GM08714 (cell line): Measurements from ENCODE around the gene IL1RN.
A peak's percentile ranks its signal among the peaks of the same experiment; 100 is the strongest.

ENCODE experiments used
- H3K4me3 ChIP-seq: fragments of 200-500 bp; sonication (Bioruptor generic); 2 replicates; pipeline ENCODE4 v1.5.1; 2014; ENCODE audit warnings: mild to moderate bottlenecking, low read length, inconsistent platforms
- ZNF274 ChIP-seq: IDR thresholded peaks from 2 replicates; pipeline ENCODE4 v1.6.1; 2012; ENCODE audit warnings: mild to moderate bottlenecking, low read depth, low read length

The IL1RN gene

GRCh38 chr2:113148606-113149552, 21.5 kb downstream of the IL1RN start:
- H3K4me3 ChIP-seq = no peak overlapping the region
- no peak for TF ChIP-seq ZNF274

DNA sequence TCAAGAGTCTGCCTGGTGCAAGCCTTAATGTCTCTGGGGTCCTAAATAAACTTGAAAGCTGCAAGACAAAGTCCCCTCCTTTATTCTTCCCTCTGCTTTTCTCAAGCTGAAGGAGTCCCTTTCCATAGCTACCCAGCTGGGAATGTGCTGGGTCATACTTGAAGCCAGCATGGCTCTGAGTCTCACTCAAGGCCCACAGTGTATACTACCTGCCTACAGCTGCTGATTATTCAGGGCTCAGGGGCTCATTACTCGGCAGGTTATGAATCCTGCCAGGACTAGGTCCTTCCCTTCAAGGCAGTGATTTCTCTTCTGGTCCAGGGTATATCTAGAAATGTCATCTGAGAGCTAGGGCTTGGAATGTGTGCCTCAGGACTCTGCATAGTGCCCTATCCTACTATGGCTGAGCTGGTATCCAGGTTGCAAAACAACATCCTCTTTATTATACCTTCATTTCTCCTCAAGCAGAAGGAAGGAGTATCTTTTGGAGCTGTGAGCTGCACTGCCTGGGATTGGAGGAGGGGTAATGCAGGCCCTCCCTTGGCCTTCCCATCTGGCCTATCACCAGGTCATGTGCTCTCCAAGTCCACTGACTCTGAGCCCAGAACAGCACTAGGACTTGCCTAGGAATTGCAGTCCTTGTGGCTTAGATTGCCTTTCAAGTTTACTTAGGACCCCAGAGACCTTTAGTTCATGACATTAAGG, 22.3 kb downstream of the IL1RN start:
- no peak overlapping the region for H3K4me3 ChIP-seq
- TF ChIP-seq ZNF274 = no peak

DNA sequence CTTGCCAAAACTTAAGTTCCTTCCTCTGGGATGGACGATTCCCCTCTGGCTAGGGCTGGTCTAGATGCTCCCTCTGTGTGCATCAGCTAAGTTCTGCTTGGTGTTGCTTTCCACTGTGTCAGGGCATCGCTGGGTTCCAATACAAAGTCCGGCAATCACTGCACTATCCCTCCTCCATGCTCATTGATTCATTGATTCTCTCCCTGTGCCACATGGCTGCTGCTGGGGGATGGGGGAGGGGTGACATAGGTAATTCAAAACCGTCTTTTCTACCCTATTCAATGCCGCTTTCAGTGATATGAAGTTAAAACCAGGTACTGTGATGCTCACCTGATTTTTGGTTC, 22.8 kb downstream of the IL1RN start:
- H3K4me3 ChIP-seq = no peak overlapping the region
- TF ChIP-seq ZNF274 = no peak

GRCh38 chr2:113155331-113155730, 27.9 kb downstream of the IL1RN start:
- TF ChIP-seq ZNF274 = no peak
- H3K4me3 ChIP-seq = no peak overlapping the region

DNA sequence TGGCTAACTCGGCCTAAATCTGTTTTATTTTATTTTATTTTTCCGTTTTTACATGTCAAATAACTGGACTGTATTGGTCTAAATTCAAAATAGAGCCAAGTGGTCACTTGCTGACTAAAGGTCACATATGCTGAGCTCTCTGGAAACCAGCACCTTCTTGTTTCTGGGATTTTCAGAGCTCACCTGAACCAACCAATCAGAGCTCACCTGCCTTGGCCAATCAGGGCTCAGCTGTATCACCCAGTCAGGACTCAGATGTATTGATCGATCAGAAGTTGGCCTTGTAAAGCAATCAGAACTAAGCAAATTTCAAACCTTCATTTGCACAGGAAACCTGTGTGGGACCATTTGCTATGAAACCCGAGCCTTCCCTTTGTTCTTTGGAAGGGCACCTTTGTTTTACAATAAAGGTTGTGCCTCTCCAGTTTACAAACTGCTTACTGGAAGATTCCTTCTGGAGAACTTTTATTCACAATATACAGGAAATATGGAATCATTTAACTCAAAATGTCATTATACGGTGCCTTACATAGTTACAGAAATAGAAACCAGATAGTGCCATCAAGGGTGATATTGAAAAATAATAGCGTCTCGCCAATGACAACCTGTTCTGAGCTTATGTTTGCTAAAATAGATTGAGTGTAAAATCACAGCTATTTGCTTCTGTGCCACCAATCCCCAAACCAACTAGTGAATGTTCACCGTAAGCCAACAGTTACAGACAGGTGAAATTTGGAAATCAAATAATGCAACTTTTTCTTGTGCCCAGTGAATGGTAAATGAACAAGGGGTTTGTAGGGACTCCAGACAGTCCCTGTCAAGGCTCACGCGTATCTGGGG, 29.1 kb downstream of the IL1RN start:
- peak overlapping the region; percentile 47; the same call in 1 of the 2 replicates for H3K4me3 ChIP-seq
- no peak for TF ChIP-seq ZNF274

DNA sequence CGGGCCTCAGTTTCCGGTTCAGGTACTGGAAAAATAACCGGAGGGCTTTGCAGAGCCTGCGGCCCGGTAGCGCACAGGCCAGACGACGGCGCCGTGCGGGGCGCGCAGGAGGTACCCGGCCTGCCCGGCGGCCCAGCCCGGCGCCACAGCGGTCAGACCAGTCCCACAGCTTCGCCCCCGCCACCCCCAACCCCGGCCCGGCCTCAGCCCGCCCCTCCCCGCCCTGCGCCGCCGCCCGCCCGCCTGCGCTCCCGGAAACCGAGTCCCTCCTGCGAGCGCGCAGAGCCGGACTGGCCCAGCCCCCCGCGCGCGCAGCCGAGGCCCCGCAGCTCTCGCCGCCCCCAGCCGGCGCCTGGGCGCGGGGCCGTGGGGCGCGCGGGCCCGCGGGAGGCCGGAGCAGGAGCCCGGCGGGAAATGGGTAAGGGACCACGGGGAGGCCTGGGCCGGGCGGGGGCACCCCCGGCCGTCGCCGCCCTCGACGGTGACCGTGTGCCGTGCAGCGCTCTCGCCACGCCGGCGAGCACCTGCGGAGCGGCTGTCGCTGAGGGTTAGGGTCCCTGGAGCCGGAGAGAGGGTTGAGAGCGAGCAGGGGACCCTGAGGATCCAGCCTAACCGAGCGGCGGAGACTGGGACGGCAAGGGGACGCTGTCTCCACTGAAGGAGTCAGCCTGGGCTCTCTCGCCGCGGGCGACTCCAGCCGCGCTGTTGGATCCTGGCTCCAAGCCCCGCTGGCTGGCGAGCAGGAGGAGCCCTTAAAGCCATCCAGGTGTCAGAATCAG, 29.9 kb downstream of the IL1RN start:
- no peak for TF ChIP-seq ZNF274
- H3K4me3 ChIP-seq = peak overlapping the region; percentile 48; the same call in 1 of the 2 replicates

- no peak for TF ChIP-seq ZNF274
- H3K4me3 ChIP-seq = peak overlapping the region; percentile 48; the same call in 1 of the 2 replicates
Measured at GRCh38 chr2:113157897-113158753, 30.7 kb downstream of the IL1RN start.

DNA sequence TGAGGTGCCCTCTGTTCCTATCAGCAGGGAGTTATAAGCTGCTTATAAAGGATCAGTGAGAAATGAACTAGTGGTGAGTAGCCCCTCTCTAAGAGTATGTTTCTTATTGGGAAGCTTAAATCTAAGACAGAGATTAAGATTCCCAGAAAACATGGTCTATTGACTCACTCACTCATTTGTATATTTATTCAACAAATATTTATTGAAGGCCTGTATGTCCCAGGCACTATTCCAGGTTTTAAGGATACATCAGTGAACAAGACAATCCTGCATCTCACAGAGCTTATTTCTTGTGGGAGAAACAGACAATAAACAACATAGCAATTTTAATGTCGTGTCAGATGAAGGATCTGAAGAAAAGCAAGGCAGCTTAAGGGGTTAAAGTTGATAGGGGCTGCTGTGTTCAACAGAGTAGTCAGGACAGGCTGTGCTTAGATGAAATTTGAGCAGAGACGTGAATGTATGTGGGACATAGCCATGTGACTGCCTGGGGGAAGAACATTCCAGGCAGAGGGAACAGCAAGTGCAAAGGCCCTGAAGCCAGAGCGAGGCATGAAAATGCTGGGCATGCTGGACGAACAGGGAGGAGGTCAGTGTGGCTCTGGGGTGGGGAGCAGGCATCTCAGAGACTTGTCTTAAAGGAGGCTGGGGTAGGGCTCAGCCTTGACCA, 31.6 kb downstream of the IL1RN start:
- no peak overlapping the region for H3K4me3 ChIP-seq
- TF ChIP-seq ZNF274 = no peak

GRCh38 chr2:113160248-113160647, 32.9 kb downstream of the IL1RN start:
- TF ChIP-seq ZNF274 = no peak
- H3K4me3 ChIP-seq = no peak overlapping the region

DNA sequence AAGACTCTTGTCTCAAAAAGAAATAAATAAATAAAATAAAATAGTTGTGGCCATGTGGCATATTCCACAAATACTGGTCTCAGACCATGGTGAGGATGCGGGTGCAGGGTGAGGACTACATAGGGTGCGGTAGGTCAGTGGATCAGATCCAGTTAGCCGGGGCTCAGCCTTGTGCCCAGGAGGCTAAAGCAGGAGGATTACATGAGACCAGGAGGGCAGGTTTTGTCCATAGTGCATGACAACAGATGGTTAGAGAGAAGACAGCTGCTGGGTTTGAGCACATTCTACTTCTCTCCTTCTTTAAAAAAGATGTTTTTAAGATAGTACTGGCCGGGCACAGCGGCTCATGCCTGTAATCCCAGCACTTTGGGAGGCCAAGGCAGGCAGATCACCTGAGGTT, 33.6 kb downstream of the IL1RN start:
- no peak overlapping the region for H3K4me3 ChIP-seq
- no peak for TF ChIP-seq ZNF274

DNA sequence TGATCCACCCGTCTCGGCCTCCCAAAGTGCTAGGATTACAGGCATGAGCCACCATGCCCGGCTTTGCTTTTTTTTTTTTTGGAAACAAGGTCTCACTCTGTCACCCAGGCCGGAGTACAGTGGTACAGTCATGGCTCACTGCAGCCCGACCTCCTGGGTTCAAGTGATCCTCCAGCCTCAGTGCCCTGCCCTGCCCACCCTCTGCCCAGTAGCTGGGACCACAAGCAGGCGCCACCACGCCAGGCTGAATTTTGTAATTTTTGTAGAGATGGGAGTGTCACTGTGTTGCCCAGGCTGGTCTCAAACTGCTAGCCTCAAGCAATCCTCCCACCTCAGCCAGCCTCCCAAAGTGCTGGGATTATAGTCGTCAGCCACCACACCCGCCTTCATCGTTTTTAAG, 34.8 kb downstream of the IL1RN start:
- H3K4me3 ChIP-seq = no peak overlapping the region
- no peak for TF ChIP-seq ZNF274

DNA sequence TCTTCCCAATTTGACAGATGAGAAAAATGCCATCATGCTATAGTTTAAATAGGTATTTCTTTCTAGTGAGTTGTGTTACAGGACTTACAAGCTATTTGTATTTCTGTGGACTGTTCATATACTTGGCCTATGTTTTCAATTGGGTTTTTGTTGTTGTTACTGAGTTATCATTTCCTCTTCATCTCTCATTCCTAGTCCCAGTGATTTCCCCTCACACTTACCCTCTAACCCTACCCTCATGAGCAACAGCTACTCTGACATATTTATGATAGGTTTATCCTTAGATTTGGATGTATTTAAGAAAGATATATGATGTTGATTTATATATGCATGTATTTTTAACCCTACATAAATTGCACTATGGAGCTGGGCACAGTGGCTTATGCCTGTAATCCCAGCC, 35.5 kb downstream of the IL1RN start:
- no peak for TF ChIP-seq ZNF274
- no peak overlapping the region for H3K4me3 ChIP-seq
